Activated effector memory CD4-positive, alpha-beta T cell treated with Interleukin-2 at 50 U/mL for 16 hours (primary cell): Measurements from ENCODE around the gene C6orf89.
"Not testable (repeated sequence)": the region's sequence is repeated elsewhere in the genome, so short reads cannot be mapped to it uniquely, and the experiment has no call there.

Source experiments
- DNase-seq: peaks from one replicate; pipeline ENCODE4 v3.0.0-alpha.2; 2020

The C6orf89 gene

GRCh38 chr6:36888654-36889481, 3.1 kb downstream of the C6orf89 start:
- DNase-seq: no peak

- no peak for DNase-seq
Observed at GRCh38 chr6:36890112-36890663, 4.4 kb downstream of the C6orf89 start.

- not testable (repeated sequence) for DNase-seq
Observed at GRCh38 chr6:36891153-36891552, 5.4 kb downstream of the C6orf89 start.

- DNase-seq: no peak
Observed at GRCh38 chr6:36893976-36894932, 8.5 kb downstream of the C6orf89 start.

GRCh38 chr6:36897609-36898008, 11.9 kb downstream of the C6orf89 start:
- no peak for DNase-seq

- no peak for DNase-seq
Observed at GRCh38 chr6:36904114-36904513, 18.4 kb downstream of the C6orf89 start.

- DNase-seq: no peak
Observed at GRCh38 chr6:36904851-36905393, 19.2 kb downstream of the C6orf89 start.

- no peak for DNase-seq
Observed at GRCh38 chr6:36906539-36907325, 21.0 kb downstream of the C6orf89 start.

GRCh38 chr6:36907781-36908180, 22.0 kb downstream of the C6orf89 start:
- no peak for DNase-seq

GRCh38 chr6:36908747-36909146, 23.0 kb downstream of the C6orf89 start:
- DNase-seq: no peak

- DNase-seq: peak; percentile 15
Observed at GRCh38 chr6:36912030-36912454, 26.3 kb downstream of the C6orf89 start.

GRCh38 chr6:36912586-36912985, 26.8 kb downstream of the C6orf89 start:
- DNase-seq: peak; percentile 54

- no peak for DNase-seq
Observed at GRCh38 chr6:36913082-36913481, 27.3 kb downstream of the C6orf89 start.

- peak; percentile 22 for DNase-seq
Observed at GRCh38 chr6:36914227-36914794, 28.6 kb downstream of the C6orf89 start.

GRCh38 chr6:36915599-36915998, 29.8 kb downstream of the C6orf89 start:
- DNase-seq: no peak

GRCh38 chr6:36916126-36916525, 30.4 kb downstream of the C6orf89 start:
- DNase-seq: no peak

- DNase-seq: no peak
Observed at GRCh38 chr6:36917541-36918193, 31.9 kb downstream of the C6orf89 start.

- DNase-seq: no peak
Observed at GRCh38 chr6:36920049-36920448, 34.3 kb downstream of the C6orf89 start.

GRCh38 chr6:36920546-36920945, 34.8 kb downstream of the C6orf89 start:
- no peak for DNase-seq

- DNase-seq: no peak
Observed at GRCh38 chr6:36924131-36924530, 38.4 kb downstream of the C6orf89 start.

GRCh38 chr6:36924778-36925374, 39.1 kb downstream of the C6orf89 start:
- no peak for DNase-seq
